Fibroblast of skin of right quadriceps (primary cell): ENCODE measurements around the gene FZD2.
"Not testable (repeated sequence)": the region's sequence is repeated elsewhere in the genome, so short reads cannot be mapped to it uniquely, and the experiment has no call there.

Experiments
- DNase-seq: peaks from one replicate; pipeline ENCODE4 v3.0.0-alpha.2; 2013

FZD2 gene

DNA sequence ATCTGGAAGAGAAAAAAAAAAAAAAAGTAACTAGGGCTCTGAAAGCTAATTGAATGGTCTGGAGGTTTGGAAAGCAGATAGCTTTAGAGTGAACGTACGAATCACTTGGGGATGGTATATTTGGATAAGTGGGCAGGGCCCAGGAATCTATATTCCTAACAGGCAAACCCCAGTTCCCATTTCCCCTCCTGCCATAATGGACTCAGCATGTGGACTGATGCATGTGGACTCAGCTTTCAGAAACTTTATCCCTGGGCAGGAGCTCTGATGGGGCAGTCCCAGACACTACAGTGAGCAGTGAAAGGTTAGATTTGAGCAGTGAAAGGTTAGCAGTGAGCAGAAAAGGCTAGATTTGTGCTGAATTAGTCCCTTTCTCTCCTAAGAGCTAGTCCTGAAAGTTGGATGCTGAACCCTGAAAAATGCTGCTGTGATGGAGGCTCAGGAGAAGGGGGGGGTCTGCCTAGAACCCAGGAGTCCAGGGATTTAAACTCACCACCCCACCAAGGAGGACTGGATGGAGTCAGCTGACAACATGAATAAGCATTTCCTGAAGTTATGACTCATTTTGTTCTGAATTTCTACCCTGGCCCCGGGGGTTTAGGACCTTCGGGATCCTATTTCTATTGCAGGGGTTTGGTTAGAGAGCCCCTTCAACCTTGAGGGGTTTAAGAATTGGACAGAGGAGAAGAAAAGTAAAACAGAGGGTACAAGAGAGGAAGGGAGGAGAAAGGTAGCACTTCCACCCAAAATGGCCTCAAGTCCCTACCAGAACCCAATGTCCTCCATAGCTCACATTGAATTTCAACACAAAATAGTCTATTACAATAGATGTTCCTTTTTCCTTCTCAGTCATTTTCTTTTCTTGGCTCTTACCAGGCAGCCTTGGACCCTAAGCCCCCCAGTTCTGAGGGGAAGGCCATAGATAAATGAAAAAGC lies 10.3 kb upstream of the FZD2 start:
- DNase-seq, result peak; percentile 80

DNA sequence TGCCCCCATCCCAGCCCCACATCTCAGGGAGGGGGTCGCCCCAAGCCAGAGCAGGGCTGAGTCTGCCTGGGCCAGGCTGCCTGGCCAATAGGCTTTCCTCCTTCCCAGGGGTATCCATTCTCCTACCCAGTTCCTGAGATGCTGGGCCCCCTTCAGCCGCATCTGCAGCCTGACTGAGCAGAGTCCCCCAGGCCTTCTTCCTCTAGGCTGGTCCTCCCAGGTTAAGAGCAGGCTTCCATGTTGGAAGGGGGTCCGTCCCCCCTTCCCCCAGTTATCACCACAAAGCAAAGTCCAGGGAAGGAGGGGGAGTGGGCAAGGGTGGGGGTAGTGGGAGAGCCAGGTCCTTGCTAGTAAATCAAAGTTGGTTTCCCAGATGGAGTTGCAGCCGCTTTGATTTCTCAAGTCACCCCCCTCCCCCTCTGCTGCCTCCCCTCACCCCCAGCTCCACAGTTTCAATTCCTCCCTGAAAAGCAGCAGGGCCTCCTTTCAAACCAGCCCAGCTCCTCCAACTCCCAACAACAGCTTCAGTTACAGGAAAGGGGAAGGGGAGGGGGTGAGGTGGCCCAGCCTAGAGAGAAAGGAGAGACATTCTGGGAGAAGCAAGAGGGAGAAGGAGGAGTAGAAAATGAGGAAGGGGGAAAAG lies 9.5 kb upstream of the FZD2 start:
- peak; percentile 89 for DNase-seq

DNA sequence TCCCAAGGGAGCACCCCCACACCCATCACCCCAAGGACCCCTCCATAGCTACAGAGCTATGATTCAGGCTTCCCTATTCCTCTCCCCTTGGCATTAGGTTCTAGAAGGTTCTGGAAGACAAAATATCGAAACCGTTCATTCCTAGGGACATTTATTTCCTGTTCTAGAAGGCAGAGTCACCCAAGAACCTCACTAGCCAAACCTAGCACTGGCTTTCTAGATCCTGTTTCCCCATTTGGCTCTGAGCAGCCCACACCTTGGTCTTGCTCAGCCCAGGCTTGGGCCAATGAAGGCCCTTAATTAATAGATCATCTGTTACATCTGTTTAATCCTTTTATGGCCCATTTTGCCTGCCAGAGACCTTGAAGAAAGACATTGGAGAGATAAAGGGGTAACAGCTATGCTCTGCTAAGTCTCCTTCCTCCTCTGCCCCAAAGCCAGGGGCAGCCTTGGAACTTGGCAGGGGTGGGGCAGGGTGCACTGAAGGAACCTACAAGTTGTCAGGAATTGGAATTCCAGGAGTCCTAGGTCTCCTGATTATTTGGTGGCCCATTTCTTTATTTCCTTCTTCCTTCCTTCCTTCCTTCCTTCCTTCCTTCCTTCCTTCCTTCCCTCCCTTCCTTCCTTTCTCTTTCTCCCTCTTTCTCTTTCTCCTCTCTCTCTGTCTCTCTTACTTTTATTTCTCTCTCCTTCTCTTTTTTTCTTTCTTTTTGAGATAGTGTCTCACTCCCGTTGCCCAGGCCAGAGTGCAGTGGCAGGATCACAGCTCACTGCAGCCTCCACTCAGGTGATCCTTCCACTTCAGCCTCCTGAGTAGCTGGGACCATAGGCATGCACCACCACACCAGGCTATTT lies 8.7 kb upstream of the FZD2 start:
- peak; percentile 13 for DNase-seq

GRCh38 chr17:44549686-44550085 lies 7.6 kb upstream of the FZD2 start:
- no peak for DNase-seq

- DNase-seq, result no peak
Observed at GRCh38 chr17:44552361-44552760, 4.9 kb upstream of the FZD2 start.

GRCh38 chr17:44555099-44555498 lies 2.2 kb upstream of the FZD2 start:
- peak; percentile 73 for DNase-seq

GRCh38 chr17:44556166-44556831 lies 985 bp upstream of the FZD2 start:
- peak; percentile 83 for DNase-seq

DNA sequence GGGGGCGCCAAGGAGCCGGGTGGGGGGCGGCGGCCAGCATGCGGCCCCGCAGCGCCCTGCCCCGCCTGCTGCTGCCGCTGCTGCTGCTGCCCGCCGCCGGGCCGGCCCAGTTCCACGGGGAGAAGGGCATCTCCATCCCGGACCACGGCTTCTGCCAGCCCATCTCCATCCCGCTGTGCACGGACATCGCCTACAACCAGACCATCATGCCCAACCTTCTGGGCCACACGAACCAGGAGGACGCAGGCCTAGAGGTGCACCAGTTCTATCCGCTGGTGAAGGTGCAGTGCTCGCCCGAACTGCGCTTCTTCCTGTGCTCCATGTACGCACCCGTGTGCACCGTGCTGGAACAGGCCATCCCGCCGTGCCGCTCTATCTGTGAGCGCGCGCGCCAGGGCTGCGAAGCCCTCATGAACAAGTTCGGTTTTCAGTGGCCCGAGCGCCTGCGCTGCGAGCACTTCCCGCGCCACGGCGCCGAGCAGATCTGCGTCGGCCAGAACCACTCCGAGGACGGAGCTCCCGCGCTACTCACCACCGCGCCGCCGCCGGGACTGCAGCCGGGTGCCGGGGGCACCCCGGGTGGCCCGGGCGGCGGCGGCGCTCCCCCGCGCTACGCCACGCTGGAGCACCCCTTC lies 484 bp downstream of the FZD2 start:
- peak; percentile 65 for DNase-seq

- peak; percentile 31 for DNase-seq
Observed at GRCh38 chr17:44558334-44558709, 1.0 kb downstream of the FZD2 start.

DNA sequence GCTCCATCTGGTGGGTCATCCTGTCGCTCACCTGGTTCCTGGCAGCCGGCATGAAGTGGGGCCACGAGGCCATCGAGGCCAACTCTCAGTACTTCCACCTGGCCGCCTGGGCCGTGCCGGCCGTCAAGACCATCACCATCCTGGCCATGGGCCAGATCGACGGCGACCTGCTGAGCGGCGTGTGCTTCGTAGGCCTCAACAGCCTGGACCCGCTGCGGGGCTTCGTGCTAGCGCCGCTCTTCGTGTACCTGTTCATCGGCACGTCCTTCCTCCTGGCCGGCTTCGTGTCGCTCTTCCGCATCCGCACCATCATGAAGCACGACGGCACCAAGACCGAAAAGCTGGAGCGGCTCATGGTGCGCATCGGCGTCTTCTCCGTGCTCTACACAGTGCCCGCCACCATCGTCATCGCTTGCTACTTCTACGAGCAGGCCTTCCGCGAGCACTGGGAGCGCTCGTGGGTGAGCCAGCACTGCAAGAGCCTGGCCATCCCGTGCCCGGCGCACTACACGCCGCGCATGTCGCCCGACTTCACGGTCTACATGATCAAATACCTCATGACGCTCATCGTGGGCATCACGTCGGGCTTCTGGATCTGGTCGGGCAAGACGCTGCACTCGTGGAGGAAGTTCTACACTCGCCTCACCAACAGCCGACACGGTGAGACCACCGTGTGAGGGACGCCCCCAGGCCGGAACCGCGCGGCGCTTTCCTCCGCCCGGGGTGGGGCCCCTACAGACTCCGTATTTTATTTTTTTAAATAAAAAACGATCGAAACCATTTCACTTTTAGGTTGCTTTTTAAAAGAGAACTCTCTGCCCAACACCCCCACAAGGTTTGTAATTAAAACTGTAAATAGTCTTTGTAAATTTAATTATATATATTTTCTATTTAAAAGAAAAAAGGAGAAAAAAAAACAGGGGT lies 1.7 kb downstream of the FZD2 start:
- DNase-seq, result peak; percentile 54

DNA sequence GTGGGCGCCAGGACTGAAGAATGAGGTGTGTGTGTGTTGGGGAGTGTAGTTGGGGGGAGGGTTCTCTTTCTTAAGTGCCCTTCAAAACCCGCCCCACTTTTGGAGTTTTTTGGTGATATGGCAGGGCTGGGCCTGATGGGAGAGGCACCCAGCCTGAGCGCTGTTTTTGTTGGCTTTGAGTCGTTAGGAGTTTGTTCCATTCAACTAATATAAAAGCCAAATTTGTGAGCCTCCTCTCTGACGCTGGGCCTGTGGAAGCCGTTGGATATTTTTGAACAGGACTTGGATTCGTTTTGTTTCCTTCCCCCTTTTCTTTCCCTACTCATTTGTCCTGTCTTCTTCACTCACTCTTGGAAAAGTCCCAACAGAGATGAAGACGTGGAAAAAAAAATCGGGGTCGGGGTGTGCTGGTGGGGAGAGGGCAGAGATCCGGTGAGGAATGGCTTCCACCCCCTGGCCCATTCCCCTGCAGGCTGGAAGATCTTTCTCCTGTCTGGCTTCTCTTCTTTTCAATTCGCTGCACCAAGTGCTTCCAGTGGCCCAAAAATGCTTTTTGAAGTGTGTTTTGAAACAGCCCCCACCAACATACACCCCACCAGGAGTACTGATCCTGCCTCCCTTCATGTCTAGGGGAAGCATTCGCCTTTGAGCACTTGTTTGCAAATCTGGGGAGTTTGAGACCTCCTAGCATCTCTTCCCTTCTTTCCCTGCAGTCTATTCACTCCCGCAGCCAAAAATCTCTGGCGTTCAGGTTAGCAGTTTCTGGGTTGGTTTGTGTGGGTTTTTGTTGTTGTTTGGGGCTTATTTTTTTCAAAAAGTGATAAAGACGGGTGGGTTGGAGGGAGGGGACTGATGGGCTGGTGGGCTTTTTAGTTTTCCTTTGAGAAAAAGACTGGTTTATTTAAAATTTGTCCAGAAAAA lies 2.6 kb downstream of the FZD2 start:
- DNase-seq, result peak; percentile 13

DNA sequence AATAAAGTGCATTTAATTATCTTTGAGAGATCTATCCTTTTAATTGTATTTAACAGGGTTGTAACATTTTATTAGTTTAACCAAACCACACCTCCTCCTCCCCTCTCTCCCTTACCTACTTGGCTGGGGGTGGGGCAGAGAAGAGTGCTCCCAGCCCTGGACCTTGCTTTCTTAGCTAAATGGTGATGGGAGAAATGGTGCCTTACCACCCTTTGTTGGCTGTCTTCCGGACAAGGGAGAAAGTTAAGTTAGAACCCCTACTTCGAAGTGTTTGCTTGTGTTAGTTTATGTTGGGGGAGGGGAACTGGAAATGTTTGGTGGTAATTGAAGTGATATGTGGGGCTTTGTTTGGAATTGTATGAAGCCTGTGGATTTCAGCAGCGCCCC lies 3.9 kb downstream of the FZD2 start:
- DNase-seq, result no peak

- no peak for DNase-seq
Observed at GRCh38 chr17:44564429-44564828, 7.1 kb downstream of the FZD2 start.

- DNase-seq, result no peak
Observed at GRCh38 chr17:44565866-44566443, 8.7 kb downstream of the FZD2 start.

GRCh38 chr17:44568311-44568944 lies 11.1 kb downstream of the FZD2 start:
- DNase-seq, result not testable (repeated sequence)

DNA sequence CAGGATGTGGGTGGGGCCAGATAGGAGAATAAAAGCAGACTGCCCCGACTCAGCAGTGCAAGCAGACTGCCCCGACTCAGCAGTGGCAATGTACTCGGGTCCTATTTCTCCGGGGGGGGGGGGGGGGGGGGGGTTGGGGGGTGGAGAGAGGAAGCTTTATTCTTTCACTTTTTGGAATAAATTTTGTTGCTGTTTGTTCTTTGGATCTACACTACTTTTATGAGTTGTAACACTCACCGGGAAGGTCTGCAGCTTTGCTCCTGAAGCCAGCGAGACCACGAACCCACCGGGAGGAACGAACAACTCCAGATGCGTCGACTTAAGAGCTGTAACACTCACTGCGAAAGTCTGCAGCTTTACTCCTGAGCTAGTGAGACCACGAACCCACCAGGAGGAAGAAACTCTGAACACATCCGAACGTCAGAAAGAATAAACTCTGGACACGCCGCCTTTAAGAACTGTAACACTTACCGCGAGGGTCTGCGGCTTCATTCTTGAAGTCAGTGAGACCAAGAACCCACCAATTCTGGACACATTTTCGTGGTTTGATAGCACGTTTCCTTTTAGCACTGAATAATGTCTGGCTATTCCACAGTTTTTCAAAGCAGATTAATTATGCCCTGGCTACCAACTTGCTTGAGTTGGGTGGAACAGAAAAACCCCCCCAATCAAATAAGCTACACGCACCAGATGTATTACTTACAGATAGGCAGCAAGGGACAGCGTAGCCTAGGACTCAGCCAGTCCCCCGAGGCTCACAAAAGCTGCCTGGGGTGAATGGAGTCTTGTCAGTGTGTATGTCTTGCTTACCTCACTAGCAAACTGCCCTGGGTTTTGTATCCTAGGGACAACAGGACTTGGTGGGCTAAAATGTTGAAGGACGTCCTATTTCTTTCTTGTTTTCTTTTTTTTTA lies 11.9 kb downstream of the FZD2 start:
- DNase-seq, result peak; percentile 74

GRCh38 chr17:44572801-44573200 lies 15.5 kb downstream of the FZD2 start:
- DNase-seq, result no peak

- no peak for DNase-seq
Observed at GRCh38 chr17:44575403-44575802, 18.1 kb downstream of the FZD2 start.
